ENCODE measurements around the gene VCX3A.

- TF ChIP-seq POLR2A (IDR thresholded peaks at IDR 0.05; ENCODE audit: low read length), result no peak
- no peak for TF ChIP-seq GATA1 (IDR thresholded peaks at IDR 0.05; ENCODE audit: low read depth, low read length)
Measured at GRCh38 chrX:6568031-6568430, 33.1 kb upstream of the VCX3A start.

All from erythroblast (primary cell).